Breast epithelium (tissue), 3 donors: ENCODE data around the gene TPSB2.
"Not testable (repeated sequence)": the region's sequence is repeated elsewhere in the genome, so short reads cannot be mapped to it uniquely, and the experiment has no call there.

Source experiments
- POLR2A ChIP-seq: fragments of 450-650 bp; IDR thresholded peaks from one replicate; pipeline ENCODE4 v1.6.1; 2016; ENCODE audit warnings: antibody characterized with exemption, mild to moderate bottlenecking, moderate library complexity
- POLR2AphosphoS5 ChIP-seq, 3 donors: sonication (generic); formaldehyde crosslinking; IDR thresholded peaks; one replicate each; pipeline ENCODE4 v1.6.1; 2017; ENCODE audit warnings: antibody characterized with exemption in 3 of 3
- TF ChIP-seq, protein P1 (sequence below), 3 donors: fragments of 450-650 bp; IDR thresholded peaks; one replicate each; pipeline ENCODE4 v1.5.1; 2016 to 2017; ENCODE audit warnings: antibody characterized with exemption in 3 of 3, mild to moderate bottlenecking in 3 of 3, moderate library complexity in 3 of 3

DNA sequence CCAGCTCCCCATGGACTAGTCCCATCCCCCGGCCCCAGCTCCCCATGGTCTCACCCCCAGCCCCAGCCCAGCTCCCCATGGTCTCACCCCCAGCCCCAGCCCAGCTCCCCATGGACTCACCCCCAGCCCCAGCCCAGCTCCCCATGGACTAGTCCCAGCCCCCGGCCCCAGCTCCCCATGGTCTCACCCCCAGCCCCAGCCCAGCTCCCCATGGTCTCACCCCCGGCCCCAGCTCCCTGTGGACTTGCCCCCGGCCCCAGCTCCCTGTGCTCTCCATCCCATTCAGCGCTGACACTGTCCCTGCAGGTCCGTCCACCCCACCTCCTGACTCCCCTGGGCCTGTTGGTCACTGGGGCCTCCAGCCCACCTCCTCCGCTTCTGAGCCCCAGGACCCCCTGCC lies 1.3 kb upstream of the TPSB2 start:
- TF ChIP-seq, protein P1, sequence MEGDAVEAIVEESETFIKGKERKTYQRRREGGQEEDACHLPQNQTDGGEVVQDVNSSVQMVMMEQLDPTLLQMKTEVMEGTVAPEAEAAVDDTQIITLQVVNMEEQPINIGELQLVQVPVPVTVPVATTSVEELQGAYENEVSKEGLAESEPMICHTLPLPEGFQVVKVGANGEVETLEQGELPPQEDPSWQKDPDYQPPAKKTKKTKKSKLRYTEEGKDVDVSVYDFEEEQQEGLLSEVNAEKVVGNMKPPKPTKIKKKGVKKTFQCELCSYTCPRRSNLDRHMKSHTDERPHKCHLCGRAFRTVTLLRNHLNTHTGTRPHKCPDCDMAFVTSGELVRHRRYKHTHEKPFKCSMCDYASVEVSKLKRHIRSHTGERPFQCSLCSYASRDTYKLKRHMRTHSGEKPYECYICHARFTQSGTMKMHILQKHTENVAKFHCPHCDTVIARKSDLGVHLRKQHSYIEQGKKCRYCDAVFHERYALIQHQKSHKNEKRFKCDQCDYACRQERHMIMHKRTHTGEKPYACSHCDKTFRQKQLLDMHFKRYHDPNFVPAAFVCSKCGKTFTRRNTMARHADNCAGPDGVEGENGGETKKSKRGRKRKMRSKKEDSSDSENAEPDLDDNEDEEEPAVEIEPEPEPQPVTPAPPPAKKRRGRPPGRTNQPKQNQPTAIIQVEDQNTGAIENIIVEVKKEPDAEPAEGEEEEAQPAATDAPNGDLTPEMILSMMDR (IDR thresholded peaks at IDR 0.05) = not testable (repeated sequence)
- TF ChIP-seq POLR2A; POLR2AphosphoS5 (IDR thresholded peaks at IDR 0.05): not testable (repeated sequence)
